A673 (cell line): ENCODE measurements around the gene MXRA5. TPM values are rescaled to one million over a fixed set of nuclear protein-coding genes. Genes with fewer than 3 reads are reported as not detected.
A peak's percentile ranks its signal among the peaks of the same experiment; 100 is the strongest.

Experiments used
- BruUV-seq: library from RNA; stranded (reverse); fragments of 400-500 nt; replicated peaks from 2 replicates; lab custom pipeline; 2021; lab: Mats Ljungman, UMichigan
- CTCF ChIA-PET: fragments of 300-600 bp; sonication (Branson Sonifier 250); formaldehyde crosslinking; loops from one replicate; lab custom pipeline; 2022; ENCODE audit warnings: antibody characterized with exemption; lab: Charles Lee
- POLR2A ChIA-PET: fragments of 300-600 bp; sonication (Branson Sonifier 250); formaldehyde crosslinking; loops from one replicate; lab custom pipeline; 2022; ENCODE audit warnings: antibody characterized with exemption; ENCODE audit not compliant: low non-redundant PET; lab: Charles Lee
- DNase-seq: peaks from one replicate; pipeline ENCODE4 v3.0.0-alpha.2; 2015; ENCODE audit warnings: low spot score
- H3K27ac ChIP-seq: fragments of 200-600 bp; sonication (generic); 2 replicates; pipeline ENCODE4 v1.5.1; 2016; ENCODE audit warnings: mixed run types, low read depth, mild to moderate bottlenecking, mixed read lengths, antibody characterized with exemption, low read length; ENCODE audit not compliant: poor library complexity, severe bottlenecking
- H3K27me3 ChIP-seq: fragments of 200-600 bp; sonication (generic); replicated peaks from 2 replicates; pipeline ENCODE4 v1.6.1; 2017; ENCODE audit warnings: mixed run types, low read depth, mild to moderate bottlenecking, mixed read lengths, antibody characterized with exemption, low read length; ENCODE audit not compliant: insufficient read depth, poor library complexity
- H3K36me3 ChIP-seq: fragments of 200-600 bp; sonication (generic); 2 replicates; pipeline ENCODE4 v1.6.1; 2016; ENCODE audit warnings: mixed run types, mild to moderate bottlenecking, mixed read lengths, antibody characterized with exemption, low read length; ENCODE audit not compliant: insufficient read depth, poor library complexity, severe bottlenecking
- H3K4me1 ChIP-seq: fragments of 200-600 bp; sonication (generic); 2 replicates; pipeline ENCODE4 v1.6.1; 2017; ENCODE audit warnings: mixed run types, mild to moderate bottlenecking, mixed read lengths, antibody characterized with exemption, low read length; ENCODE audit not compliant: insufficient read depth, poor library complexity, severe bottlenecking
- H3K4me3 ChIP-seq: fragments of 200-600 bp; sonication (generic); 2 replicates; pipeline ENCODE4 v1.5.1; 2016; ENCODE audit warnings: low read depth, mixed run types, mild to moderate bottlenecking, mixed read lengths, low read length; ENCODE audit not compliant: poor library complexity, severe bottlenecking
- H3K9me3 ChIP-seq: fragments of 200-600 bp; sonication (generic); 2 replicates; pipeline ENCODE4 v1.6.1; 2016; ENCODE audit warnings: mixed run types, low read depth, mild to moderate bottlenecking, mixed read lengths, antibody characterized with exemption, low read length; ENCODE audit not compliant: poor library complexity, severe bottlenecking
- CTCF ChIP-seq: fragments of 300-800, 200-600 bp; sonication (generic); conservative IDR thresholded peaks from 2 replicates; pipeline ENCODE4 v1.5.1; 2017; ENCODE audit warnings: low read depth, mild to moderate bottlenecking, antibody characterized with exemption, low read length, moderate library complexity, mixed read lengths
- EZH2 ChIP-seq: fragments of 200-600 bp; sonication (generic); IDR thresholded peaks from 2 replicates; pipeline ENCODE4 v1.6.1; 2017; ENCODE audit warnings: borderline replicate concordance, low read depth, mild to moderate bottlenecking, mixed read lengths, antibody characterized with exemption, low read length; ENCODE audit not compliant: poor library complexity, severe bottlenecking
- intact Hi-C: fragments of 100-400 bp; cut with micrococcal nuclease; formaldehyde crosslinking; loops from one replicate; pipeline ENCODE4 v1.10.0; 2022; ENCODE audit not compliant: unreplicated experiment
- total RNA-seq: library from RNA; stranded (reverse); gene quantifications from 2 replicates; pipeline ENCODE4 v1.2.3, GENCODE V29; 2021

Gene MXRA5
- total RNA-seq, 1 experiment from 2014 or later = not detected

GRCh38 chrX:3393178-3393577 is 46.7 kb upstream of the MXRA5 start:
- TF ChIP-seq CTCF = no peak
- TF ChIP-seq EZH2 = no peak
- no peak overlapping the region for H3K27ac ChIP-seq
- no peaks in the 10 kb centered on the region for H3K36me3 ChIP-seq
- no peaks in the 10 kb centered on the region for H3K4me1 ChIP-seq
- peak; percentile 1 for DNase-seq
- intact Hi-C loops = no loop called here
- BruUV-seq = no TSS peak
- CTCF ChIA-PET = no interaction called here
- POLR2A ChIA-PET = no interaction called here
- H3K27me3 ChIP-seq = peaks cover 25% of the 10 kb centered on the region
- no peak overlapping the region for H3K4me3 ChIP-seq
- no peaks in the 10 kb centered on the region for H3K9me3 ChIP-seq

- Histone ChIP-seq H3K4me1 (no peaks in the 10 kb centered on the region), H3K4me3 (no peak overlapping the region), H3K36me3 (no peaks in the 10 kb centered on the region), H3K27me3 (peaks cover 12% of the 10 kb centered on the region), H3K27ac (no peak overlapping the region), H3K9me3 (no peaks in the 10 kb centered on the region)
- CTCF ChIA-PET = no interaction called here
- intact Hi-C loops = no loop called here
- BruUV-seq = no TSS peak
- no peak for TF ChIP-seq CTCF
- TF ChIP-seq EZH2 = no peak
- DNase-seq = no peak
- POLR2A ChIA-PET = no interaction called here
Measured at GRCh38 chrX:3388457-3388856, 42.0 kb upstream of the MXRA5 start.

- Histone ChIP-seq H3K4me3 (no peak overlapping the region), H3K4me1 (no peaks in the 10 kb centered on the region), H3K27ac (no peak overlapping the region), H3K27me3 (no peaks in the 10 kb centered on the region), H3K9me3 (no peaks in the 10 kb centered on the region), H3K36me3 (no peaks in the 10 kb centered on the region)
- no peak for TF ChIP-seq CTCF
- no peak for TF ChIP-seq EZH2
- CTCF ChIA-PET = no interaction called here
- POLR2A ChIA-PET = no interaction called here
- no peak for DNase-seq
- intact Hi-C loops = no loop called here
- BruUV-seq = no TSS peak
Measured at GRCh38 chrX:3384327-3384726, 37.9 kb upstream of the MXRA5 start.
